ENCODE measurements around the gene MYH9. TPM values are rescaled to one million over a fixed set of nuclear protein-coding genes. Genes with fewer than 3 reads are reported as not detected.

Gene MYH9
- total and polyA plus RNA-seq, 2 donors (not counting 1 experiment from before 2014, with no cell fraction given), result 108 to 554 TPM

DNA sequence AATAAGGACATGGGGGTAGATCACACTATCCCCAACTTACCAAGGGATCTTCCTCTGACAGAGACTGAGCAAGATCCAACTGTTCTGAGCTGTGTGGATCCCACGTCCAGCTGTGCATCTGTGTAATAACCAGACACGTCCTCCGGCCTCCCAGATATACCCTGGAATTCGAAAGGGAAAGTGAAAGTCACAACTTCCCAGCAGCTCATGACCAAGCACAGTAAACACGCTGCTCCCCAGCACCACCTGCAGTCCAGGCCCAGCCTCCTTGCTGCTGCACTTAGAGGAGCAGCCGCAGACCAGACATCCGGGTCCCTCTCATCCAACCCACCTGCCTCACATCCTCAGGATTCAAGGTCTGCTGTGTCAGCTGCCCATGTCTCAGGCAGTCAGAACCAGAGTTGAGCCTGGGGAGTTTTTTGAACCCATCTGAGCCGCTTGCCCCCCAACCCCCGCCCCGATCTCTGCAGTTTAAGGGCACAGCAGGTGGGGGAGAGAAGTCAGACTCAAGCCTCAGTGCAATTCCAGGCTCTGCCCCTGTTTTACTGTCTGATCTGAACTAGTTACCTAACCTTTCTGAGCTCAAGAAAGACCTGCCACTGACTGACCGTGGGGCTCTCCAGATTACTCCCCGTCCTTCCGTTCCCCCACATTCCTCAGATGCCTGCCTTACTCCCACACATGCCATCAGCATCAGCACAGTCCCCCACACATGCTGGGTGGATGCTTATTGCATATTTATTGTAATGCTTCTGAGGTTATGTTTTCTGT is 148.2 kb downstream of the MYH9 start, which contains the start of gene APOL2:
Gene APOL2 (minus strand): TSS at position 127 of the 771 bp plus-strand sequence. CDS start 6,365 bp downstream, outside the sequence.
- H3K36me3 ChIP-seq (replicated peaks in 1 of 2; ENCODE audit: control extremely low read depth in 1 of 2, control insufficient read depth in 1 of 2, extremely low read depth in 1 of 2, insufficient read depth in 2 of 2, low read length in 1 of 2), result peaks cover 0 to 13% of the 10 kb centered on the region in 2 experiments
- H3K79me2 ChIP-seq (ENCODE audit: control insufficient read depth, insufficient read depth, low read length), result peaks cover 30% of the 10 kb centered on the region
- H3K4me1 ChIP-seq (ENCODE audit: control insufficient read depth in 2 of 2, insufficient read depth in 2 of 2, low read length in 2 of 2), result peaks cover 21 to 28% of the 10 kb centered on the region in 2 donors
- peak within 1 kb of the TSS; percentile 85 for H3K9ac ChIP-seq (ENCODE audit: low read length)
- peak within 1 kb of the TSS; percentile 84 for H3K4me2 ChIP-seq (replicated peaks; ENCODE audit: low read depth, low read length, poor library complexity, severe bottlenecking)
- Mint-ChIP-seq H3K4me3 (peak within 1 kb of the TSS; percentile 93), H3K27ac (peak within 1 kb of the TSS; percentile 97), H3K4me1 (peaks cover 43% of the 10 kb centered on the region), H3K9me3 (ENCODE audit: insufficient read depth) (no peaks in the 10 kb centered on the region), H3K27me3 (no peaks in the 10 kb centered on the region)
- DNase-seq (peak; percentile 86), ATAC-seq (ENCODE audit: low read depth) (peak; percentile 99)
- 6% methylated on average over 10 of the region's 13 CpGs for WGBS (ENCODE audit: insufficient coverage)
- TF ChIP-seq, protein P1, sequence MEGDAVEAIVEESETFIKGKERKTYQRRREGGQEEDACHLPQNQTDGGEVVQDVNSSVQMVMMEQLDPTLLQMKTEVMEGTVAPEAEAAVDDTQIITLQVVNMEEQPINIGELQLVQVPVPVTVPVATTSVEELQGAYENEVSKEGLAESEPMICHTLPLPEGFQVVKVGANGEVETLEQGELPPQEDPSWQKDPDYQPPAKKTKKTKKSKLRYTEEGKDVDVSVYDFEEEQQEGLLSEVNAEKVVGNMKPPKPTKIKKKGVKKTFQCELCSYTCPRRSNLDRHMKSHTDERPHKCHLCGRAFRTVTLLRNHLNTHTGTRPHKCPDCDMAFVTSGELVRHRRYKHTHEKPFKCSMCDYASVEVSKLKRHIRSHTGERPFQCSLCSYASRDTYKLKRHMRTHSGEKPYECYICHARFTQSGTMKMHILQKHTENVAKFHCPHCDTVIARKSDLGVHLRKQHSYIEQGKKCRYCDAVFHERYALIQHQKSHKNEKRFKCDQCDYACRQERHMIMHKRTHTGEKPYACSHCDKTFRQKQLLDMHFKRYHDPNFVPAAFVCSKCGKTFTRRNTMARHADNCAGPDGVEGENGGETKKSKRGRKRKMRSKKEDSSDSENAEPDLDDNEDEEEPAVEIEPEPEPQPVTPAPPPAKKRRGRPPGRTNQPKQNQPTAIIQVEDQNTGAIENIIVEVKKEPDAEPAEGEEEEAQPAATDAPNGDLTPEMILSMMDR (IDR thresholded peaks at IDR 0.05), result peak; percentile 71
- no peak for TF ChIP-seq EZH2 (IDR thresholded peaks at IDR 0.05; ENCODE audit: borderline replicate concordance, insufficient read depth, low read depth, low read length, poor library complexity, severe bottlenecking)
- CTCF ChIA-PET, result interaction anchor here (0.6 to 3.1 kb wide), 20 partner anchors 9 to 247 kb away, joined by 3 to 22 read pairs (median 4); partner anchors contain the start of gene APOL1
- peak within 1 kb of the TSS; percentile 84 for H2AFZ ChIP-seq (ENCODE audit: insufficient read depth, low read depth, low read length, poor library complexity, severe bottlenecking)
- no peaks in the 10 kb centered on the region for H3K27me3 ChIP-seq (replicated peaks in 1 of 4; ENCODE audit: control extremely low read depth in 1 of 4, control insufficient read depth in 3 of 4, insufficient read depth in 4 of 4, low read length in 3 of 4)
- peaks cover 0 to 3% (median 0%) of the 10 kb centered on the region in 3 donors for H3K9me3 ChIP-seq (ENCODE audit: control extremely low read depth in 1 of 3, control insufficient read depth in 2 of 3, insufficient read depth in 1 of 3, low read length in 2 of 3)
- POLR2A ChIA-PET, result interaction anchor here (3.1 kb wide), 1 partner anchor 13 kb away, joined by 9 read pairs; the partner anchor contains the start of gene APOL1
- intact Hi-C loops (cut with micrococcal nuclease), result loop anchor here (1.0 to 5.0 kb wide), 4 partner anchors 14 to 243 kb away; partner anchors contain the start of genes APOL1 and APOL3
- H4K20me1 ChIP-seq (ENCODE audit: control insufficient read depth, insufficient read depth, low read length, poor library complexity, severe bottlenecking), result no peaks in the 10 kb centered on the region
- H3K27ac ChIP-seq (ENCODE audit: low read length in 2 of 2), result peak within 1 kb of the TSS; percentile 61 to 77
- H3K4me3 ChIP-seq (ENCODE audit: control extremely low read depth in 1 of 5, extremely low read depth in 1 of 5, insufficient read depth in 1 of 5, low read depth in 2 of 5, low read length in 4 of 5), result peak within 1 kb of the TSS; percentile 59 to 94 (median 81)
